PC-9 (cell line): Measurements from ENCODE around the gene C5orf22.
"Not testable (repeated sequence)": the region's sequence is repeated elsewhere in the genome, so short reads cannot be mapped to it uniquely, and the experiment has no call there.

Experiments used
- EZH2 ChIP-seq: fragments of 200-600 bp; sonication (generic); IDR thresholded peaks from 2 replicates; pipeline ENCODE4 v1.8.0; 2017; ENCODE audit warnings: antibody characterized with exemption, low read depth
- TF ChIP-seq, protein P1 (sequence below): fragments of 200-600 bp; sonication (generic); conservative IDR thresholded peaks from 2 replicates; pipeline ENCODE4 v1.6.1; 2017; ENCODE audit warnings: mixed run types, antibody characterized with exemption, mild to moderate bottlenecking, moderate library complexity

DNA sequence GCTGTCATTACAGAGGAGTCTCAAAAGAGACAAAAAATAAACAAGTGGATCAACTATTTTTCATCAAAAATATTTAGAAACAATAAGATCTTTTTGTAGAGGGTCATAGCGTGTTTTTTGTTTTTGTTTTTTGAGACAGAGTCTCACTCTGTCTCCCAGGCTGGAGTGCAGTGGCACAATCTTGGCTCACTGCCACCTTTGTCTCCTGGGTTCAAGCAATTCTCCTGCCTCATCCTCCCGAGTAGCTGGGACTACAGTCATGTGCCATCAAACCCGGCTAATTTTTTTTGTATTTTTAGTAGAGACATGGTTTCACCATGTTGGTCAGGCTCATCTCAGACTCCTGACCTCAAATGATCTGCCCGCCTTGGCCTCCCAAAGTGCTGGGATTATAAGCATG lies 70.2 kb downstream of the C5orf22 start:
- TF ChIP-seq, protein P1, sequence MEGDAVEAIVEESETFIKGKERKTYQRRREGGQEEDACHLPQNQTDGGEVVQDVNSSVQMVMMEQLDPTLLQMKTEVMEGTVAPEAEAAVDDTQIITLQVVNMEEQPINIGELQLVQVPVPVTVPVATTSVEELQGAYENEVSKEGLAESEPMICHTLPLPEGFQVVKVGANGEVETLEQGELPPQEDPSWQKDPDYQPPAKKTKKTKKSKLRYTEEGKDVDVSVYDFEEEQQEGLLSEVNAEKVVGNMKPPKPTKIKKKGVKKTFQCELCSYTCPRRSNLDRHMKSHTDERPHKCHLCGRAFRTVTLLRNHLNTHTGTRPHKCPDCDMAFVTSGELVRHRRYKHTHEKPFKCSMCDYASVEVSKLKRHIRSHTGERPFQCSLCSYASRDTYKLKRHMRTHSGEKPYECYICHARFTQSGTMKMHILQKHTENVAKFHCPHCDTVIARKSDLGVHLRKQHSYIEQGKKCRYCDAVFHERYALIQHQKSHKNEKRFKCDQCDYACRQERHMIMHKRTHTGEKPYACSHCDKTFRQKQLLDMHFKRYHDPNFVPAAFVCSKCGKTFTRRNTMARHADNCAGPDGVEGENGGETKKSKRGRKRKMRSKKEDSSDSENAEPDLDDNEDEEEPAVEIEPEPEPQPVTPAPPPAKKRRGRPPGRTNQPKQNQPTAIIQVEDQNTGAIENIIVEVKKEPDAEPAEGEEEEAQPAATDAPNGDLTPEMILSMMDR: not testable (repeated sequence)
- not testable (repeated sequence) for TF ChIP-seq EZH2
